ENCODE results near the gene SCMH1. TPM values are rescaled to one million over a fixed set of nuclear protein-coding genes. Genes with fewer than 3 reads are reported as not detected.

SCMH1 gene
- total and polyA plus RNA-seq, 4 donors, result 6.6 to 12.8 (median 10.5) TPM

DNA sequence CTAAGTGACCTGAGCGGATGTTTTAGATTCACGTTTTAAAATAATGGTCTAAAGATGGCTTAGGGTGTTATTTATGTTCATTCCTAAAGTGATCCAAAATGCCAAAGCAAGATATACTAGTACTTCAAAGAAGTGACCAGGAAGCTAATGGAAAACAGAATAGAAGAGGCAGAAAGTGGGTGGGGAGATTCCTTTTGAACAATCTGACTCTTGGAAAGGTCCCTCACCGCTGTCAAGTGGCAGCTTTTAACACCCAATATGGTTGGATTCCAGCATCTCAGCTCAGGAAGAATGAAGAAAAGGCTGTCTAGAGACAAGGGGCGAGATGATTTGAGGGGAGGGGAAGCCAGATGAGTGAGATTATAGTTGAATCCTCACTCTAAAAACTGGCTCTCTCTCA lies 90.3 kb downstream of the SCMH1 start:
- Histone ChIP-seq H3K27me3 (ENCODE audit: control insufficient read depth in 4 of 4, insufficient read depth in 4 of 4, low read length in 3 of 4) (no peaks in the 10 kb centered on the region), H3K4me1 (ENCODE audit: control insufficient read depth in 4 of 4, insufficient read depth in 4 of 4, low read length in 3 of 4) (peaks cover 20 to 51% (median 25%) of the 10 kb centered on the region in 4 donors), H3K9ac (ENCODE audit: low read depth in 1 of 2, low read length in 2 of 2) (no peak overlapping the region), H3K36me3 (ENCODE audit: control insufficient read depth in 4 of 4, insufficient read depth in 3 of 4, low read depth in 1 of 4, low read length in 3 of 4) (no peaks in the 10 kb centered on the region), H3K4me3 (ENCODE audit: low read depth in 1 of 3, low read length in 3 of 3) (no peak overlapping the region), H3K27ac (ENCODE audit: low read depth in 1 of 2, low read length in 2 of 2) (peak overlapping the region; percentile 74 to 89), H3K9me3 (ENCODE audit: control insufficient read depth in 4 of 4, low read length in 3 of 4) (no peaks in the 10 kb centered on the region)
- TF ChIP-seq RXRA (IDR thresholded peaks at IDR 0.05), result no peak
- no peak for TF ChIP-seq HNF4G (IDR thresholded peaks at IDR 0.05)
- no peak for TF ChIP-seq JUND (IDR thresholded peaks at IDR 0.05)
- TF ChIP-seq TAF1 (conservative IDR thresholded peaks at IDR 0.05), result no peak
- TF ChIP-seq FOXA2 (IDR thresholded peaks at IDR 0.05), result no peak
- no peak for TF ChIP-seq HNF4A (conservative IDR thresholded peaks at IDR 0.05)
- TF ChIP-seq FOXA1 (IDR thresholded peaks at IDR 0.05), result no peak
- TF ChIP-seq, protein P1, sequence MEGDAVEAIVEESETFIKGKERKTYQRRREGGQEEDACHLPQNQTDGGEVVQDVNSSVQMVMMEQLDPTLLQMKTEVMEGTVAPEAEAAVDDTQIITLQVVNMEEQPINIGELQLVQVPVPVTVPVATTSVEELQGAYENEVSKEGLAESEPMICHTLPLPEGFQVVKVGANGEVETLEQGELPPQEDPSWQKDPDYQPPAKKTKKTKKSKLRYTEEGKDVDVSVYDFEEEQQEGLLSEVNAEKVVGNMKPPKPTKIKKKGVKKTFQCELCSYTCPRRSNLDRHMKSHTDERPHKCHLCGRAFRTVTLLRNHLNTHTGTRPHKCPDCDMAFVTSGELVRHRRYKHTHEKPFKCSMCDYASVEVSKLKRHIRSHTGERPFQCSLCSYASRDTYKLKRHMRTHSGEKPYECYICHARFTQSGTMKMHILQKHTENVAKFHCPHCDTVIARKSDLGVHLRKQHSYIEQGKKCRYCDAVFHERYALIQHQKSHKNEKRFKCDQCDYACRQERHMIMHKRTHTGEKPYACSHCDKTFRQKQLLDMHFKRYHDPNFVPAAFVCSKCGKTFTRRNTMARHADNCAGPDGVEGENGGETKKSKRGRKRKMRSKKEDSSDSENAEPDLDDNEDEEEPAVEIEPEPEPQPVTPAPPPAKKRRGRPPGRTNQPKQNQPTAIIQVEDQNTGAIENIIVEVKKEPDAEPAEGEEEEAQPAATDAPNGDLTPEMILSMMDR (IDR thresholded peaks at IDR 0.05; ENCODE audit: low read depth, low read length, missing input control), result no peak
- TF ChIP-seq, protein P2, sequence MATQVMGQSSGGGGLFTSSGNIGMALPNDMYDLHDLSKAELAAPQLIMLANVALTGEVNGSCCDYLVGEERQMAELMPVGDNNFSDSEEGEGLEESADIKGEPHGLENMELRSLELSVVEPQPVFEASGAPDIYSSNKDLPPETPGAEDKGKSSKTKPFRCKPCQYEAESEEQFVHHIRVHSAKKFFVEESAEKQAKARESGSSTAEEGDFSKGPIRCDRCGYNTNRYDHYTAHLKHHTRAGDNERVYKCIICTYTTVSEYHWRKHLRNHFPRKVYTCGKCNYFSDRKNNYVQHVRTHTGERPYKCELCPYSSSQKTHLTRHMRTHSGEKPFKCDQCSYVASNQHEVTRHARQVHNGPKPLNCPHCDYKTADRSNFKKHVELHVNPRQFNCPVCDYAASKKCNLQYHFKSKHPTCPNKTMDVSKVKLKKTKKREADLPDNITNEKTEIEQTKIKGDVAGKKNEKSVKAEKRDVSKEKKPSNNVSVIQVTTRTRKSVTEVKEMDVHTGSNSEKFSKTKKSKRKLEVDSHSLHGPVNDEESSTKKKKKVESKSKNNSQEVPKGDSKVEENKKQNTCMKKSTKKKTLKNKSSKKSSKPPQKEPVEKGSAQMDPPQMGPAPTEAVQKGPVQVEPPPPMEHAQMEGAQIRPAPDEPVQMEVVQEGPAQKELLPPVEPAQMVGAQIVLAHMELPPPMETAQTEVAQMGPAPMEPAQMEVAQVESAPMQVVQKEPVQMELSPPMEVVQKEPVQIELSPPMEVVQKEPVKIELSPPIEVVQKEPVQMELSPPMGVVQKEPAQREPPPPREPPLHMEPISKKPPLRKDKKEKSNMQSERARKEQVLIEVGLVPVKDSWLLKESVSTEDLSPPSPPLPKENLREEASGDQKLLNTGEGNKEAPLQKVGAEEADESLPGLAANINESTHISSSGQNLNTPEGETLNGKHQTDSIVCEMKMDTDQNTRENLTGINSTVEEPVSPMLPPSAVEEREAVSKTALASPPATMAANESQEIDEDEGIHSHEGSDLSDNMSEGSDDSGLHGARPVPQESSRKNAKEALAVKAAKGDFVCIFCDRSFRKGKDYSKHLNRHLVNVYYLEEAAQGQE (IDR thresholded peaks at IDR 0.05), result no peak
- TF ChIP-seq, protein P3, sequence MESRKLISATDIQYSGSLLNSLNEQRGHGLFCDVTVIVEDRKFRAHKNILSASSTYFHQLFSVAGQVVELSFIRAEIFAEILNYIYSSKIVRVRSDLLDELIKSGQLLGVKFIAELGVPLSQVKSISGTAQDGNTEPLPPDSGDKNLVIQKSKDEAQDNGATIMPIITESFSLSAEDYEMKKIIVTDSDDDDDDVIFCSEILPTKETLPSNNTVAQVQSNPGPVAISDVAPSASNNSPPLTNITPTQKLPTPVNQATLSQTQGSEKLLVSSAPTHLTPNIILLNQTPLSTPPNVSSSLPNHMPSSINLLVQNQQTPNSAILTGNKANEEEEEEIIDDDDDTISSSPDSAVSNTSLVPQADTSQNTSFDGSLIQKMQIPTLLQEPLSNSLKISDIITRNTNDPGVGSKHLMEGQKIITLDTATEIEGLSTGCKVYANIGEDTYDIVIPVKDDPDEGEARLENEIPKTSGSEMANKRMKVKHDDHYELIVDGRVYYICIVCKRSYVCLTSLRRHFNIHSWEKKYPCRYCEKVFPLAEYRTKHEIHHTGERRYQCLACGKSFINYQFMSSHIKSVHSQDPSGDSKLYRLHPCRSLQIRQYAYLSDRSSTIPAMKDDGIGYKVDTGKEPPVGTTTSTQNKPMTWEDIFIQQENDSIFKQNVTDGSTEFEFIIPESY (IDR thresholded peaks at IDR 0.05), result no peak
- TF ChIP-seq, protein P4, sequence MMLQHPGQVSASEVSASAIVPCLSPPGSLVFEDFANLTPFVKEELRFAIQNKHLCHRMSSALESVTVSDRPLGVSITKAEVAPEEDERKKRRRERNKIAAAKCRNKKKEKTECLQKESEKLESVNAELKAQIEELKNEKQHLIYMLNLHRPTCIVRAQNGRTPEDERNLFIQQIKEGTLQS (IDR thresholded peaks at IDR 0.05), result no peak
- no peak for TF ChIP-seq GABPA (IDR thresholded peaks at IDR 0.05 in 1 of 2, conservative IDR thresholded peaks at IDR 0.05 in 1 of 2)
- TF ChIP-seq, protein P5, sequence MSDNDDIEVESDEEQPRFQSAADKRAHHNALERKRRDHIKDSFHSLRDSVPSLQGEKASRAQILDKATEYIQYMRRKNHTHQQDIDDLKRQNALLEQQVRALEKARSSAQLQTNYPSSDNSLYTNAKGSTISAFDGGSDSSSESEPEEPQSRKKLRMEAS (IDR thresholded peaks at IDR 0.05), result no peak
- WGBS, result 87% methylated on average over 4 of the region's 4 CpGs
- DNase-seq (ENCODE audit: low spot score), result no peak

DNA sequence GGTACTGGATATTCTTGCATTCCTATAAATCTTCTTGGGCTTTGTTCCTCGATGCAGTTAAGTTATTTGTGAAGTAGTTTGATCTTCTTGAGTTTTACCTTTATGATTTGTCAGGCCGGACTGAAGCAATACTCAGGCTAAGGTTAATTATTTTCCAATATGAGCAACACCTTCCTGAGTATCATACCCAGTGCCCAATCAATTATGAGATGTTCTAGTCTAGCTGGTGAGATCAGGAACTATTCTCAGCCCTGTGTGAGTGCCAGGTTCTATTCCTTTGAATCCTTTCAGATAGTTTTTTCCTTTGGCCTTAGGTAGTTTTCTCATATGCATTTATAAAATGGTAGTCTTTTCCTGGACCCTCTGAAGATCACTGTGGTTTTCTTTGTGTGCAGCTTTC lies 92.5 kb downstream of the SCMH1 start:
- Histone ChIP-seq H3K27me3 (ENCODE audit: control insufficient read depth in 4 of 4, insufficient read depth in 4 of 4, low read length in 3 of 4) (no peaks in the 10 kb centered on the region), H3K27ac (ENCODE audit: low read depth in 1 of 2, low read length in 2 of 2) (peak overlapping the region; percentile 8 to 36), H3K36me3 (ENCODE audit: control insufficient read depth in 4 of 4, insufficient read depth in 3 of 4, low read depth in 1 of 4, low read length in 3 of 4) (no peaks in the 10 kb centered on the region), H3K9ac (ENCODE audit: low read depth in 1 of 2, low read length in 2 of 2) (no peak overlapping the region), H3K4me1 (ENCODE audit: control insufficient read depth in 4 of 4, insufficient read depth in 4 of 4, low read length in 3 of 4) (peaks cover 18 to 44% (median 20%) of the 10 kb centered on the region in 4 donors), H3K9me3 (ENCODE audit: control insufficient read depth in 4 of 4, low read length in 3 of 4) (no peaks in the 10 kb centered on the region), H3K4me3 (ENCODE audit: low read depth in 1 of 3, low read length in 3 of 3) (no peak overlapping the region)
- WGBS, result 29% methylated on average over 2 of the region's 2 CpGs
- no peak for DNase-seq (ENCODE audit: low spot score)
- TF ChIP-seq RXRA (IDR thresholded peaks at IDR 0.05) (peak; percentile 37 to 53), JUND (IDR thresholded peaks at IDR 0.05) (peak; percentile 75 to 85), FOXA2 (IDR thresholded peaks at IDR 0.05) (no peak), SP1 (IDR thresholded peaks at IDR 0.05) (peak; percentile 25), HNF4A (conservative IDR thresholded peaks at IDR 0.05) (peak; percentile 36 to 44), RAD21 (IDR thresholded peaks at IDR 0.05) (peak in 1 of 2 donors; percentile 25), NR2F2 (IDR thresholded peaks at IDR 0.05) (no peak), YY1 (IDR thresholded peaks at IDR 0.05) (no peak)
- TF ChIP-seq, protein P5 (IDR thresholded peaks at IDR 0.05), result peak; percentile 21
- TF ChIP-seq, protein P4 (IDR thresholded peaks at IDR 0.05), result no peak
